ENCODE measurements around the gene MX2.

MX2 gene

GRCh38 chr21:41438425-41439113 is 76.7 kb downstream of the MX2 start:
- DNase-seq (ENCODE audit: low read depth), result no peak

DNA sequence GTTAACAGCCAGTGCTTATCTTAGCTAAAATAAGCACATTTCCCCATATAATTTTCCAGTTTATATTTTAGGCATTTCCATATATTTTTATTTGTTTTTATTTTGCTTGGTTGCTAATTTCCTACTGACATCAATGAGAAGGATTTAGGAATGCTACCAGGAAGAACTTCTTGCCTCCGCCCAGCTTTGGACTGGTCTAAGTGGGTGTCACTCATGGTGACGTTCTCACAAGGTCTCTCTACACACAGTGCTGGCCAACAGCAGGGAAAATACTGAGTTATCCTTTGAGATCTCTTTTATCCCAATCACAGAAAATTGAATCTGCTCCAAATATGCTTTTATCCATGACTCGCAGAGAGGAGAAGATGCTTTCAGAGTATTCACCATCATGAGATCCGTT is 77.4 kb downstream of the MX2 start:
- DNase-seq (ENCODE audit: low read depth), result no peak

GRCh38 chr21:41441546-41441945 is 79.7 kb downstream of the MX2 start:
- DNase-seq (ENCODE audit: low read depth), result no peak

DNA sequence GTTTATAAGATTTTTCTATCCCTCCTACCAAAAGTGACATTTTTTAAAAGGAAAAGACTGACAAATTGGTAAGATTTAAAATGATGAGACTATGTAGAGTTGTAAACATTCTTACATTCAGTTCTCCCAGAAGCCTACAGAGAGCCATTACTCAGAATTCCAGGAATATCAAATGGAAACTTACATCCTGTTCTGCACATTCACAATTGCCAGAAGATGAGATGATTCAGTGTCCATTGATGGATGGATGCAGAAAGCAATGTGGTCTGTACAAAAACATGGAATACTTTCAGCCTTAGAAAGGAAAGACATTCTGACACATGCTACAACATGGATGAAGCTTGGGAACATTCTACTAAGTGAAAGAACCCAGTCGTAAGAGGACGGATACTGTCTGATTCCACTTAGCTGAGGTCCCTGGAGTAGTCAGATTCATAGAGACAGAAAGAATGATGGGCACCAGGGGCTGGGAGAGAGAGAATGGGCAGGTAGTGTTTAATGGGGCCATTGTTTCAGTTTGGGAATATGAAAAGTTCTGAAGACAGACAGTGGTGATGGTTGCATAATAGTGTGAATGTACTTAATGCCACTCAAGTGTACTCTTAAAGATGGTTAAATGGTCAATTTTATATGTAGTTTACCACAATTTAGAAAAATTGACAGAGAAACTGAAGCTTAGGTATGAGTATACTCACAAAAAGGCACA is 80.8 kb downstream of the MX2 start:
- DNase-seq (ENCODE audit: low read depth), result no peak

DNA sequence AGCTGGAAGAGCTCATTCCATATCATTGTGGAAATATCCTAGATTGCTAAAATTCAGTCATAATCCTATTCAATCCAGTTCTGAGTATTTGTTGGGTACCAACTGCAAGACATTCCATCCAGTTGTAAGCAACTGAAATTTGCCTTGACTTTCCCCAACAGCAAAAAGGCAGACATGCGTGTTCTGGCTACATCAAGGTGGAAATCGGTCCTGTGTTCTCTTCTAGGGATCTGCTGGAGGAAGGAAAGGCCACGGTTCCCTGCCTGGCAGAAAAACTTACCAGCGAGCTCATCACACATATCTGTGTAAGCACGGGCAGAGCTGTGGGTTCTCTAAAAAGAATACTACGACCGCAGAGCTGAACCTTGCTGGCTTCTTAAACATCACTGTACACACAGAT is 81.7 kb downstream of the MX2 start:
- DNase-seq (ENCODE audit: low read depth), result no peak

DNA sequence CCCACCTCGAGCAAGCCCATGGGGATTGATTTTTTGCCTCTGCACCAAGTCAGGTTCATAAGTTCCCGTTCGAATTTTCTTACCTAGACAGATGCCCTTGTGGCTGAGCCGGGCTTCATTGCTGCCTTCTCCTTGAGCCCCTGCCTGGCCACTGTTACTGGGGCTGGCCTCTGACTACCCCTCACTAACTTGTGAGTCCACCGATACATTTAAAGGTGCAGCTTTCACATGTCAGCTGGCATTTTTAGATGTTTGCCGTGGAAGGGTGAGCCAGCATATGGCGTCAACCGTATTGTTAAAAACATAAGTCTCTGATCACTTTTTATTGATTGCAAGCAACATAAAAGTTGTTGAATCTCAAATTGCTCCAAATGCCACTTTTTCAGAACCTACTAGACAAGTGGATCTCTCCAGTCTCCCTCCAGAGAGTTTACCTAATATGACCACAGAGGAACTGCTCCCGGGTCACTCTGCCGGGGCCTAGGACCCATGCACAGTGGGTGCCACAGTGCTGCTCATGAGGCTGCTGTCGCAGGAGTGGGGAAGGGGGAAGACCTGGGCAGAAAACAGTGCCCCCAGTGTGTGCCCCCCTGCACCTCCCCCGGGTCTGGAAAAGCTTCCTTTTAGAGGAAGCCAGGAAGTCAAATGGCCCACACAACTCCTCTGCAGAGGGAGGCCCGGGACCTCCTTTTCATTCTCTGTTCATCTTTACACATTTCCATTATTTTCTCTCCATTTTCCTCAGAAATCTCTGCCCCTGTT is 83.1 kb downstream of the MX2 start:
- no peak for DNase-seq (ENCODE audit: low read depth)

- DNase-seq (ENCODE audit: low read depth), result no peak
Observed at GRCh38 chr21:41445465-41445862, 83.6 kb downstream of the MX2 start.

- no peak for DNase-seq (ENCODE audit: low read depth)
Observed at GRCh38 chr21:41446586-41446985, 84.8 kb downstream of the MX2 start.

GRCh38 chr21:41447356-41447755 is 85.5 kb downstream of the MX2 start:
- no peak for DNase-seq (ENCODE audit: low read depth)

DNA sequence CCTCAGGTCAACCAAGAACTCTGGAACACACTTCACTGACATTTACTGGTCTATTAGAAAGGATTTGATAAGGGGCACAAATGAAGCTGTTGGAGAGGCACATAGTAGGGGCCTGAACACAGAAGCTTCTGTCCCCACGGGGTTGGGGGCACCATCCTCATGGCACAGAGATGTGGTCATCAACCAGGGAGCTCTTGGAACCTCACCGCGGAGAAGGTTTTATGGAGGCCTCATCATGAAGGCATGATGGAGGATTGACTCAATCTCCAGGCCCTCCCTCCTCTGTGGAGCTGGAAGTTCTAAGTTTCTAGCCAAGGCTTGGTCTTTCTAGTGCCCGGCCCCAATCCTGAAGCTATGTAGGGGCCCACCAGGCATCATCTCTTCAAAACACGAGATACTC is 87.8 kb downstream of the MX2 start:
- DNase-seq (ENCODE audit: low read depth), result no peak

GRCh38 chr21:41451753-41452676 is 90.2 kb downstream of the MX2 start:
- DNase-seq (ENCODE audit: low read depth), result no peak

DNA sequence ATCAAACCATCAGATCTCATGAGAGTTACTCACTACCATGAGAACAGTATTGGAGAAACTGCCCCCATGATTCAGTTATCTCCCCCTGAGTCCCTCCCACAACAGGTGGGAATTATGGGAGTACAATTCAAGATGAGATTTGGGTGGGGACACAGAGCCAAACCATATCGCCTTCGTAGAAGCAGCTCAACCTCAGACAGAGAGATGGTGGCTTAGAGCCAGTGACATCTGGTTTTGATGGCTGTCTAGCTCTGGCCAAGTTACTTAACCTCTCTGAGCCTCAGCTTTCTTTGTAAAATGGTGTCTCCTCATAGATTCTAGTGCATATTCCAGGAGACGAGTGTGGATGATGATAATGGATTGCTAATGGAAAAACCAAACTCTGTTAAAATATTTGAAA is 91.4 kb downstream of the MX2 start:
- no peak for DNase-seq (ENCODE audit: low read depth)

GRCh38 chr21:41453761-41454160 is 91.9 kb downstream of the MX2 start:
- no peak for DNase-seq (ENCODE audit: low read depth)

DNA sequence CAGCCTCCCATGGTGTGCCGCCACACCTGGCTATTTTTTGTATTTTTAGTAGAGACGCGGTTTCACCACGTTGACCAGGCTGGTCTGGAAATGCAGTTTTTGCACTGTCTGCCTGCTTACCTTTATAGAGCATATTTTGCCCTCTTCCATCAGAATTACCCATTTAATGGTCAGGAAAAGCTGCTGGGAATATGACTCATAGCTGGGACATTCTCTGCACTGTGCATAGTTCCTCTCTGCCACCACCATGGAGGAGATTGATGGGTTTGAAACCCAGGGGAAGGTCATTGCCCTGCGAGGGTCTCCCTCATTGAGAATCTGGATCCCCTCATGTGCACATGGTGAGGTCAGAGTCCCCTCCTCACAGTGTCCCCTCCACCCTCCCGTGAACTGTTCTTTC is 96.3 kb downstream of the MX2 start:
- no peak for DNase-seq (ENCODE audit: low read depth)

GRCh38 chr21:41458559-41458958 is 96.7 kb downstream of the MX2 start:
- no peak for DNase-seq (ENCODE audit: low read depth)
